Nephron (organoid): Measurements from ENCODE around the gene CEP72.

ENCODE experiments used
- H3K27ac Mint-ChIP-seq, 3 experiments: 2 replicates each; pipeline ENCODE4 v1.8.0; 2020; ENCODE audit warnings: mixed read lengths in 3 of 3, mild to moderate bottlenecking in 2 of 3, moderate library complexity in 1 of 3
- H3K27me3 Mint-ChIP-seq: 2 replicates; pipeline ENCODE4 v1.8.0; 2021; ENCODE audit warnings: low read depth, mild to moderate bottlenecking, moderate library complexity, mixed read lengths
- H3K36me3 Mint-ChIP-seq: 2 replicates; pipeline ENCODE4 v1.8.0; 2020; ENCODE audit warnings: low read depth, mixed read lengths
- H3K4me1 Mint-ChIP-seq: 2 replicates; pipeline ENCODE4 v1.8.0; 2020; ENCODE audit warnings: mixed read lengths
- H3K4me3 Mint-ChIP-seq, 3 experiments: 2 replicates each; pipeline ENCODE4 v1.8.0; 2020; ENCODE audit warnings: mild to moderate bottlenecking in 3 of 3, mixed read lengths in 3 of 3, moderate library complexity in 2 of 3
- H3K9me3 Mint-ChIP-seq: 2 replicates; pipeline ENCODE4 v1.8.0; 2020; ENCODE audit warnings: mixed read lengths
- CTCF ChIP-seq, 3 experiments: fragments of 200-600 bp; sonication (generic); IDR thresholded peaks; one replicate each; pipeline ENCODE4 v1.5.0; 2021; ENCODE audit warnings: antibody characterized with exemption in 3 of 3; ENCODE audit not compliant: unreplicated experiment in 3 of 3

CEP72 gene

GRCh38 chr5:586751-587285, 25.3 kb upstream of the CEP72 start:
- no peak overlapping the region for H3K27ac Mint-ChIP-seq
- peaks cover 73% of the 10 kb centered on the region for H3K27me3 Mint-ChIP-seq
- no peaks in the 10 kb centered on the region for H3K36me3 Mint-ChIP-seq
- H3K4me3 Mint-ChIP-seq: no peak overlapping the region
- no peak for TF ChIP-seq CTCF (IDR thresholded peaks at IDR 0.05; ENCODE audit: unreplicated experiment in 3 of 3)
- no peaks in the 10 kb centered on the region for H3K4me1 Mint-ChIP-seq
- peaks cover 11% of the 10 kb centered on the region for H3K9me3 Mint-ChIP-seq

- Mint-ChIP-seq H3K27ac (no peak overlapping the region), H3K27me3 (peaks cover 70% of the 10 kb centered on the region), H3K9me3 (peaks cover 12% of the 10 kb centered on the region), H3K4me1 (no peaks in the 10 kb centered on the region), H3K36me3 (no peaks in the 10 kb centered on the region), H3K4me3 (no peak overlapping the region)
- TF ChIP-seq CTCF (IDR thresholded peaks at IDR 0.05; ENCODE audit: unreplicated experiment in 3 of 3): no peak
Measured at GRCh38 chr5:587403-587802, 24.7 kb upstream of the CEP72 start.

GRCh38 chr5:588406-588995, 23.6 kb upstream of the CEP72 start:
- no peak for TF ChIP-seq CTCF (IDR thresholded peaks at IDR 0.05; ENCODE audit: unreplicated experiment in 3 of 3)
- peaks cover 12% of the 10 kb centered on the region for H3K9me3 Mint-ChIP-seq
- no peaks in the 10 kb centered on the region for H3K36me3 Mint-ChIP-seq

GRCh38 chr5:589173-589572, 23.0 kb upstream of the CEP72 start:
- peaks cover 12% of the 10 kb centered on the region for H3K9me3 Mint-ChIP-seq
- peaks cover 62% of the 10 kb centered on the region for H3K27me3 Mint-ChIP-seq
- H3K4me3 Mint-ChIP-seq: no peak overlapping the region
- H3K4me1 Mint-ChIP-seq: no peaks in the 10 kb centered on the region
- no peak for TF ChIP-seq CTCF (IDR thresholded peaks at IDR 0.05; ENCODE audit: unreplicated experiment in 3 of 3)
- no peaks in the 10 kb centered on the region for H3K36me3 Mint-ChIP-seq
- no peak overlapping the region for H3K27ac Mint-ChIP-seq

More at GRCh38 chr5:588406-588995, 23.6 kb upstream of the CEP72 start:
- Mint-ChIP-seq H3K27me3 (peaks cover 64% of the 10 kb centered on the region), H3K4me1 (no peaks in the 10 kb centered on the region), H3K27ac (no peak overlapping the region), H3K4me3 (no peak overlapping the region)

GRCh38 chr5:589588-589987, 22.6 kb upstream of the CEP72 start:
- Mint-ChIP-seq H3K4me1 (no peaks in the 10 kb centered on the region), H3K9me3 (peaks cover 12% of the 10 kb centered on the region), H3K4me3 (no peak overlapping the region), H3K27me3 (peaks cover 62% of the 10 kb centered on the region), H3K36me3 (no peaks in the 10 kb centered on the region), H3K27ac (no peak overlapping the region)
- TF ChIP-seq CTCF (IDR thresholded peaks at IDR 0.05; ENCODE audit: unreplicated experiment in 3 of 3): no peak

- H3K36me3 Mint-ChIP-seq: no peaks in the 10 kb centered on the region
- TF ChIP-seq CTCF (IDR thresholded peaks at IDR 0.05; ENCODE audit: unreplicated experiment in 3 of 3): no peak
- H3K4me1 Mint-ChIP-seq: no peaks in the 10 kb centered on the region
- H3K27me3 Mint-ChIP-seq: peaks cover 64% of the 10 kb centered on the region
- peaks cover 12% of the 10 kb centered on the region for H3K9me3 Mint-ChIP-seq
- no peak overlapping the region for H3K27ac Mint-ChIP-seq
- no peak overlapping the region for H3K4me3 Mint-ChIP-seq
Measured at GRCh38 chr5:590346-590745, 21.8 kb upstream of the CEP72 start.
